Right cardiac atrium (tissue), 5 donors: ENCODE data around the gene LRRC10B. TPM values are rescaled to one million over a fixed set of nuclear protein-coding genes. Genes with fewer than 3 reads are reported as not detected.

Experiments used
- ATAC-seq, 2 donors: fragments of 200-7000 bp; cut with Tn5 transposase; one replicate each; pipeline versions ENCODE4 v1.8.0 to v1.9.1; 2020; ENCODE audit warnings: moderate library complexity in 2 of 2, mild to moderate bottlenecking in 1 of 2
- DNase-seq, 3 donors: peaks; one replicate each; pipeline ENCODE4 v3.0.0-alpha.2; 2020
- H3K27ac ChIP-seq: one replicate; pipeline ENCODE4 v1.5.1; 2013; ENCODE audit warnings: mild to moderate bottlenecking, low read length, control low read depth, moderate library complexity
- H3K27me3 ChIP-seq: one replicate; pipeline ENCODE4 v1.6.1; 2013; ENCODE audit not compliant: control insufficient read depth, insufficient read depth
- H3K4me1 ChIP-seq: one replicate; pipeline ENCODE4 v1.6.1; 2013; ENCODE audit warnings: low read length; ENCODE audit not compliant: control insufficient read depth, insufficient read depth
- H3K4me3 ChIP-seq: one replicate; pipeline ENCODE4 v1.5.1; 2013; ENCODE audit warnings: low read length, control low read depth
- H3K9me3 ChIP-seq: one replicate; pipeline ENCODE4 v1.6.1; 2013; ENCODE audit warnings: low read length; ENCODE audit not compliant: control insufficient read depth
- WGBS: extraction: QIAGEN DNeasy Blood & Tissue Kit; methylation state at CpG from one replicate; pipeline ENCODE4 v1.1.7; 2013; 5-methylcytosine and 5-hydroxymethylcytosine counted together
- intact Hi-C, 4 donors: fragments of 100-400 bp; cut with DNase I; formaldehyde crosslinking; loops; one replicate each; pipeline versions ENCODE4 v1.11.0 to v1.14.0; 2022 to 2023
- polyA plus RNA-seq: library from polyadenylated mRNA; stranded (reverse); fragments of 200-250 nt; gene quantifications from one replicate; pipeline ENCODE4 v1.2.3, GENCODE V29; 2013
- total RNA-seq, 4 donors: library from RNA; stranded (reverse); fragmentation: NEBNext Ultra II Directional; extraction: Animal tissue kit (Norgen Biotek cat#: 25700); gene quantifications; one replicate each; pipeline ENCODE4 v1.2.1, GENCODE V29; 2021
- donor health status: healthy with polysubstance abuse.
- donor health status: DM: no; HTN: yes; CAD: no.
- donor health status: DM: no; HTN: no; CAD: no.
- donor health status: DM: no; HTN: yes; CAD: no; lungs with severe emphysema.
- donor health status: DM: yes; HTN: yes; CAD: no.

LRRC10B gene
- total and polyA plus RNA-seq, 5 donors: 0.09 to 0.86 (median 0.57) TPM

DNA sequence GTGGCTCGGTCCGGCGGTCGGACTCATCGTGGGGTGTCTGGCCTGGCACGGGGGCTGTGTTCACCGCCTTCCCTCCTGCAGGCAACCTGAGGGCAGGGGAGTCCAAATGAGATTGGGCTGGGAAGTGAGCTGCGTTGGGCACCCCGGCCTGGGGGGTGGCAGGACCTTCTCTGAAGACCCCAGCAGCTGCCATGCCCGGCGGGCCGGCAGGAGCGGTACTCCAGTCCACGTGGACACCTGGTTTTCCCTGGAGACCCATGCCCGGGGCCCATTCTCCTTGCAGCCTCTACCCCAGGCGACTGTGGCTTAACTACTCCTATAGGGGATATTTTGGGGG is 24.5 kb downstream of the LRRC10B start:
- H3K27me3 ChIP-seq: no peaks in the 10 kb centered on the region
- H3K9me3 ChIP-seq: no peaks in the 10 kb centered on the region
- H3K27ac ChIP-seq: no peak overlapping the region
- DNase-seq: no peak
- H3K4me3 ChIP-seq: no peak overlapping the region
- 90% methylated on average over 16 of the region's 16 CpGs for WGBS
- ATAC-seq: no peak
- intact Hi-C loops: loop anchor here in 1 of 4 donors (5.0 kb wide), 1 partner anchor 94 kb away; no protein-coding TSS in a partner anchor
- peaks cover 2% of the 10 kb centered on the region for H3K4me1 ChIP-seq

DNA sequence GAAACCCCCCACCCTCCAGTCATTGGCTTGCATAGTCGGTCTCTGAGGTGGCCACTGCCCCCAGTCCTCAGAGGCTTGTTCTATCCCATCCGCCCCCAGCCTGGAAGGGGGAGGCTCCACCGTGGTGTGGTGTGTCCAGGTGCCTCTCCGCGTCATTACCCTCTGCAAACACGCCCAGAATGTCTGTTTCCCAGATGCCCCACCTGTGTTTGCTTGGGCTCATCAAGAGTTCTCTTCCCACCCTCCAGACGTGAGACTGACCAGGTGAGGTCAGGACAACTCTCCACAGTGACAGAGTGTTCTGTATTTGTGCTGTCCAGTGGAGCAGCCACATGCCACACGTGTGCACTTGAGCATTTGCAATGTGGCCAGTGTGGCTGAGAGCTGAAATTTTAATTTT is 24.9 kb downstream of the LRRC10B start:
- Histone ChIP-seq H3K27me3 (no peaks in the 10 kb centered on the region), H3K27ac (no peak overlapping the region), H3K9me3 (no peaks in the 10 kb centered on the region), H3K4me1 (peaks cover 2% of the 10 kb centered on the region), H3K4me3 (no peak overlapping the region)
- intact Hi-C loops: loop anchor here in 1 of 4 donors (5.0 kb wide), 1 partner anchor 94 kb away; no protein-coding TSS in a partner anchor
- DNase-seq (no peak), ATAC-seq (no peak)
- 87% methylated on average over 8 of the region's 8 CpGs for WGBS

- peaks cover 2% of the 10 kb centered on the region for H3K4me1 ChIP-seq
- intact Hi-C loops: loop anchor here in 1 of 4 donors (5.0 kb wide), 1 partner anchor 93 kb away; no protein-coding TSS in a partner anchor
- ATAC-seq (no peak), DNase-seq (peak in 1 of 3 donors; percentile 48)
- H3K27me3 ChIP-seq: no peaks in the 10 kb centered on the region
- no peak overlapping the region for H3K4me3 ChIP-seq
- 72% methylated on average over 36 of the region's 36 CpGs for WGBS
- peak overlapping the region; percentile 81 for H3K27ac ChIP-seq
- no peaks in the 10 kb centered on the region for H3K9me3 ChIP-seq
Observed at GRCh38 chr11:61534025-61534932, 25.7 kb downstream of the LRRC10B start.

DNA sequence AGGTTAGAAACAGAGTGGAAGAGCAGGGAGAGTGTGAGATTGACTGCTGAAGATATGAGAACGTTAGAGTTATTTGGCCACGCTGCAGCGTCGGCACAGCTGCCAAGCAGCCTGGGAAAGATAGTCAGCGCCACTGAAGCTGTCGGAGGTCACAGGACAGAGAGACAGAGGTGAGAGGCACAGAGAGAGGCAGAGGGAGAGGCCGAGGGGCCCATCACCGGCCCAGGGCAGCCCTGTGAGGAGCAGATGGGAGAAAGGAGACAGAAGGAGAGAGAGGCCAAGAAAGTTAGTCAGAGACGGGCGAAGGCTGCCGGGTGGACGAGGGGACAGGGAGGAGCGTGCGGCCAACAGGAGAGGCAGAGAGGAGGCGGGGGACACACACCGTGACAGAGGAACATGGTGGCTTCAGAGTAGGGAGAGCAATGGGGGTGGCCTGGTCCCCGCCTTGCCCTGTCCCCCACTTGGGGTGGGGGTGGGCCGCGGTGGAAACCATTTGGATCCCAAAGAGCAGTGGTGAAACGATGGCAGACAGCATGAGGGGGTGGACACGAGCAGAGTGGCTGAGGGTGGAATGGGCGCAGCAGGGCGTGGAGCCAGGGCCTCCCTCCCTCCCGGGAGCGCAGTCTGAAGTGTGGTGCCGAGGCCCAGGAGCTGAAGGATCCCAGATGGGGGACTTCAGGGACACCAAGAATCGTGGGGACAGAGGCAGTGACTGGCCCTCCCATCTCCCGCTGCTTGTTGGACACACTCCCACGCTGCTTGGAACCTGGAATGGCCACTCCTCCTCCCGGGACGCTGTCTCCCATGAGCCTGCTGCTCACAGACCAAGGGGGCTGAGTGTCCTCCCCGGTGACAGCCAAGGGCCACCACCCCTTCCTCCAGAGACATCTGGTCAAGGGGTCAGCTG is 26.6 kb downstream of the LRRC10B start:
- Histone ChIP-seq H3K9me3 (no peaks in the 10 kb centered on the region), H3K4me3 (no peak overlapping the region), H3K27me3 (no peaks in the 10 kb centered on the region), H3K27ac (peak overlapping the region; percentile 81), H3K4me1 (peaks cover 2% of the 10 kb centered on the region)
- DNase-seq: peak; percentile 55 to 76 (median 68)
- 36% methylated on average over 32 of the region's 32 CpGs for WGBS
- peak; percentile 47 to 60 for ATAC-seq
- intact Hi-C loops: loop anchor here in 1 of 4 donors (5.0 kb wide), 1 partner anchor 92 kb away; no protein-coding TSS in a partner anchor

DNA sequence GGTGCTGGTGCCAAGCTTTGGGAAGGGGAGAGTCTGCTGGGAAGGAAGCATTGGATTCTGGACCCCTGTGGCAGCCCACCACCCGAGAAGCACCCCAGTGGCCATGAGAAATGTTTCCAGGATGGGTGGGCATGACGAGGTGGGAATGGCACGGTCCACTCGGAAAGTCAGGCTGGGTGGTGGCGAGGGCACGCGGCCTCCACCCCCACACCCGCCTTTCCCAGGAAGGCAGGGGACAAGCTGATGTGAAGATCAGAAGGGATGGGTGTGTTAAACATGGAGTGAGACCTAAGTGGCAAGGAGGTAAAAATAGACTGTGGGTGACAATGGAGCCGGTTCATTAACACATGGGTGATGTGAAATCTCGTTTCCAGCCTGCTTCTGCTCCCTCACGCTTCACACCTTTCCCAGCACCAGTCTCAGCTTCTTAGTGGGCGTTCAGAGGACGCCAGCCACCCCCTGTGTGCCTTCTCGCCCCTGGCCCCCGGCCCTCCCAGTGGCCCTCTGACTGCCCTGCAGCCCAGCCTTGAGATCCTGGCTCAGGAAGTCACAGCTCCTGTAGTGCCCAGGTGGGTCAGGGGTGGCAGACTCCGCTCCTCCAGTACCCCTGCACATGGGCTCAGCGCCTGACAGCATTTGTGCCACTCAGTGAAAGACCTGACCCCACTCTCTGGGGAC is 27.6 kb downstream of the LRRC10B start:
- ATAC-seq (peak; percentile 22 to 48), DNase-seq (peak in 1 of 3 donors; percentile 61)
- Histone ChIP-seq H3K27ac (peak overlapping the region; percentile 81), H3K9me3 (no peaks in the 10 kb centered on the region), H3K27me3 (no peaks in the 10 kb centered on the region), H3K4me3 (no peak overlapping the region), H3K4me1 (peaks cover 3% of the 10 kb centered on the region)
- WGBS: 64% methylated on average over 17 of the region's 17 CpGs
- intact Hi-C loops: no loop called here

- H3K4me3 ChIP-seq: no peak overlapping the region
- peak overlapping the region; percentile 65 for H3K27ac ChIP-seq
- intact Hi-C loops: no loop called here
- H3K27me3 ChIP-seq: no peaks in the 10 kb centered on the region
- H3K4me1 ChIP-seq: peaks cover 3% of the 10 kb centered on the region
- 79% methylated on average over 2 of the region's 2 CpGs for WGBS
- no peak for DNase-seq
- no peak for ATAC-seq
- no peaks in the 10 kb centered on the region for H3K9me3 ChIP-seq
Observed at GRCh38 chr11:61536676-61537270, 28.2 kb downstream of the LRRC10B start.

DNA sequence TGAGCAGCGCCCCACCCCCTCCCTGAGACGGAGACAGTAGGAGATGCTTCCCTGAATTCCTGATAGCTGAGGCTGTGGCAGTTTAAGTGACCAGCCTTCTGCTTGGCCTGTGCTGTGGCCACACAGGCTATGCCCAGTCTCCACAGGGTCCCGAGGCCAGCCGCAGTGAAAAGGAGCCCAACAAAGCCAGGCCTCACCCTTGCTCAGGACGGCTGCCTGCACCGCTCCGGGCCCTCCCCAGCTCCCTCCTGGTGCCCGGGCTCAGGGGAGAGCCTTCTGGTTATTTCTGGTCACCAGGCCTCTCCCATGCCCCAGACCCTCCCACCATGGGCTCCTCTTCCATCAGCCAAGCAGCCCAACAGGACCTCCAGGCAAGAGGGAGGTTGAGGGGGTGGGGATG is 28.8 kb downstream of the LRRC10B start:
- intact Hi-C loops: no loop called here
- Histone ChIP-seq H3K27ac (no peak overlapping the region), H3K4me1 (peaks cover 8% of the 10 kb centered on the region), H3K27me3 (no peaks in the 10 kb centered on the region), H3K9me3 (no peaks in the 10 kb centered on the region), H3K4me3 (no peak overlapping the region)
- ATAC-seq (no peak), DNase-seq (peak in 1 of 3 donors; percentile 43)
- 91% methylated on average over 8 of the region's 8 CpGs for WGBS

DNA sequence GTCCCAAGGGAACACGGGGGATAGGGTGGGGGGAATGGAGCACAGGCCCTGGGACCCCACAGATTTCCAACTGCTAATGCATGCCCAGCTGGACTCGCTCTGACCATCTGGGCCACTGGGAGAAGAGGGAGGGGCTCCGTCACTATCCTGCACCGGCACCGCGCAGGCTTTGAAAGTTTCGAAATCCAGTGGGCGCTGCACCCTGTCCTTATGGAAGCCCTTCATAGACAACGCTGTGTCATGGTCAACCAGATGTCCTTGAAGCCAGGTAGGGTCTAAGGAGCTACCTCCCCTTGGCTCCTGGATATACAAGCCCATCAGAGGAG is 30.1 kb downstream of the LRRC10B start:
- no peak overlapping the region for H3K27ac ChIP-seq
- intact Hi-C loops: no loop called here
- H3K4me3 ChIP-seq: no peak overlapping the region
- H3K27me3 ChIP-seq: no peaks in the 10 kb centered on the region
- peaks cover 8% of the 10 kb centered on the region for H3K4me1 ChIP-seq
- DNase-seq (peak in 1 of 3 donors; percentile 55), ATAC-seq (no peak)
- WGBS: 83% methylated on average over 9 of the region's 9 CpGs
- H3K9me3 ChIP-seq: no peaks in the 10 kb centered on the region

DNA sequence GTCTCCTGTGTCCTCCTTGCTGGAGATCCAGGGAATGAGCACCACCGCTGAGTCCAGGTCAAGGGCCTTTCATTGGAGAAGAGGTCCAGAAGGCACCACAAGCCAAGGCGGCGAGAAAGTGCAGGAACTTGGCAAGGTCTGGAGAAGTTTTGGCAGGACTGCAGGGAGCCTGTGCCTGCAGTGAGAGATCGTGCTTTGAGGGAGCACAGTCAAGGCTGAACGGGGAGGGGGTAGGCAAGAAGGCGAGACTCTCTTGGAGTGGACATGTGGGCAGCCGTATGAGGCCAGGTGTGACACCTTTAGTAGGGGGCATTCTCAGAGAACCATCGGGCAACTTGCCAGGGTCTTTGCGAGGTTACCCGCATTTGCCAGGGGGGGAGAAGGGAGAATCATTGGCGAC is 30.5 kb downstream of the LRRC10B start:
- peak in 1 of 2 donors; percentile 24 for ATAC-seq
- H3K4me3 ChIP-seq: no peak overlapping the region
- 58% methylated on average over 11 of the region's 11 CpGs for WGBS
- peak in 2 of 3 donors; percentile 46 to 65 for DNase-seq
- H3K27me3 ChIP-seq: no peaks in the 10 kb centered on the region
- peaks cover 8% of the 10 kb centered on the region for H3K4me1 ChIP-seq
- H3K27ac ChIP-seq: no peak overlapping the region
- H3K9me3 ChIP-seq: no peaks in the 10 kb centered on the region
- intact Hi-C loops: no loop called here

DNA sequence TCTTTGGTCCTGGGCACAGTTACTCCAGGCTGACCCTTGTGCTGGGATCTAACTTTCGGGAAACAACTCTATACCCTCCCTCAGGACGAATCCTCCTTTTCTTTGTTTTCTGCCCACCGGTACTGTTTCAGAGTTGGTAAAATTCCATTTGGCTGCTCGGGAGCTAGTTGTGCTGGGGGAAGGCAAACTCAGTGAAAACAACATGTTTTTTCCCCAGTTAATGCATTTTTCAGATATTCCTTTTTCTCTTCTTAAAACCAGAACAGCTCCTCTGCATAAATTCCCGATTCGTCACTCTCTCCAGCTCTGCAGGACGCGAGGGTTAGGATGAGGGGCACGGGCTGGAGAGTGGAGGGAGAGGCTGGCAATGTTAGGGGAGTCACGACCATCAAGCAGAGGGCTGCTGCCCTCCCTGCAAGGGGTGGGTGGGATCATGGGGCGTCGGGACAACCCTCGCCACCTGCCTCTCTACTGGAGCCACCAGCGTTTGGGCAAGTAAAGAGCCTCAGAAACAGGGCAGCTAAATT is 31.3 kb downstream of the LRRC10B start:
- Histone ChIP-seq H3K27me3 (no peaks in the 10 kb centered on the region), H3K4me1 (peaks cover 8% of the 10 kb centered on the region), H3K4me3 (no peak overlapping the region), H3K9me3 (no peaks in the 10 kb centered on the region), H3K27ac (no peak overlapping the region)
- ATAC-seq (no peak), DNase-seq (no peak)
- WGBS: 60% methylated on average over 14 of the region's 14 CpGs
- intact Hi-C loops: no loop called here
